Mesodermal cell (in vitro differentiated cells): ENCODE measurements around the gene MTA3.

Source experiments
- H3K27ac ChIP-seq: 2 replicates; pipeline ENCODE4 v1.7.0; 2013; ENCODE audit warnings: mild to moderate bottlenecking, low read depth, low read length, moderate library complexity; ENCODE audit not compliant: severe bottlenecking
- H3K36me3 ChIP-seq: 2 replicates; pipeline ENCODE4 v1.7.1; 2013; ENCODE audit warnings: mild to moderate bottlenecking, low read length, moderate library complexity; ENCODE audit not compliant: control insufficient read depth, insufficient read depth
- H3K4me1 ChIP-seq: one replicate; pipeline ENCODE4 v1.7.1; 2013; ENCODE audit warnings: mild to moderate bottlenecking, low read length; ENCODE audit not compliant: insufficient read depth, control insufficient read depth, poor library complexity, severe bottlenecking
- H3K4me3 ChIP-seq: 2 replicates; pipeline ENCODE4 v1.7.0; 2013; ENCODE audit warnings: low read length, control low read depth, mild to moderate bottlenecking; ENCODE audit not compliant: insufficient read depth, poor library complexity, severe bottlenecking; ENCODE audit errors: extremely low read depth
- H3K9me3 ChIP-seq: 2 replicates; pipeline ENCODE4 v1.7.1; 2013; ENCODE audit warnings: mild to moderate bottlenecking, low read length, moderate library complexity; ENCODE audit not compliant: control insufficient read depth
- WGBS, 2 experiments: methylation state at CpG; one replicate each; pipeline ENCODE4 v1.1.5; 2013; ENCODE audit warnings: missing lambda C conversion rate in 2 of 2; ENCODE audit not compliant: insufficient coverage in 2 of 2; 5-methylcytosine and 5-hydroxymethylcytosine counted together

Gene MTA3

GRCh38 chr2:42566837-42567321 lies 1.6 kb upstream of the MTA3 start:
- H3K36me3 ChIP-seq, result peaks cover 15% of the 10 kb centered on the region
- H3K4me3 ChIP-seq, result no peak overlapping the region
- no peak overlapping the region for H3K27ac ChIP-seq
- no CpG with 5 or more reads among the region's 3 CpGs for WGBS, 2 experiments
- peaks cover 9% of the 10 kb centered on the region for H3K4me1 ChIP-seq
- H3K9me3 ChIP-seq, result no peaks in the 10 kb centered on the region

DNA sequence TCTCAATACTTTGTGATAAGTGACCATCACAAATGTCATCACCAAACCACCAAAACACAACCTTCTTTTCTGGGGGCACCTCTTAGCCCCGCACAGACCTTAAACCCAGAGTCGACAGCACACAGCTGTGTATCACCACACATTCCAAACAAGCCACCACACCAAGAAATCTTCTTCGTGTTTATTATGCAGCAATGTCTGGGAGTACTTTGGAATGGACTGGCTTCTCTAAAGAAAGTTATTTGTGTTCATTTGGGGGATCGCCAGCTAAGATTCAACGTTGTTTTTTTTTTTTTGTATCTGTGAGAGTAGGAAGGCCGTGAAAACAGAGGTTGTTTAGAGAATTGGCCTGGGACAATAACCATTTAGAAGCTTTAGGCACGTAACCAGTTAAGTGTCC lies 1.1 kb upstream of the MTA3 start:
- Histone ChIP-seq H3K9me3 (no peaks in the 10 kb centered on the region), H3K4me1 (peaks cover 9% of the 10 kb centered on the region), H3K27ac (peak overlapping the region; percentile 2), H3K36me3 (peaks cover 20% of the 10 kb centered on the region), H3K4me3 (no peak overlapping the region)
- WGBS, 2 experiments, result 48 to 92% methylated on average over 2 to 3 of the region's 7 CpGs

- Histone ChIP-seq H3K36me3 (peaks cover 25% of the 10 kb centered on the region), H3K9me3 (no peaks in the 10 kb centered on the region), H3K4me1 (peaks cover 9% of the 10 kb centered on the region), H3K4me3 (peak overlapping the region; percentile 5), H3K27ac (peak overlapping the region; percentile 2)
- 13 to 20% methylated on average over 4 to 10 of the region's 12 CpGs for WGBS, 2 experiments
Observed at GRCh38 chr2:42567806-42568400, 529 bp upstream of the MTA3 start.

- no peaks in the 10 kb centered on the region for H3K9me3 ChIP-seq
- WGBS, 2 experiments, result 0 to 2% methylated on average over 5 to 7 of the region's 20 CpGs
Observed at GRCh38 chr2:42569116-42569711, 782 bp downstream of the MTA3 start.

DNA sequence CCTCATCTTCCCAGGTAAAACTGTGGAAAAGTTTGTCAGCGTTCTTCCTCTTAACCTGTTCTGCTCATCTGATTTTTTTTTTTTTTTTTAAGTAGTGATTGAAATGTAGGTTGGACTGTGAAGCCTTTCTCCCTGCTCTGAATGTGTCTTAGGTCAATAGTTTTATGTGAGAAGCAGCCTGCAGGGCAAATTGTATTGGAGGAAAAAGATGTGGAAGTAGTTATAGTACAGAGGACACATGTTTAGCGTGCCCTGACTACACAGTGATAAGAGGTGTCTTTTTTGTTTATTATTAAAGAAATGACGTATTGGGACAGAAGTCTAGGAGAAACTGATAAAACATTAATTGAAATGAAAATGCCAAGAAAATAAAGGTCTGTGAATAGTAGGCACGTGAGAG lies 1.5 kb downstream of the MTA3 start:
- peaks cover 43% of the 10 kb centered on the region for H3K36me3 ChIP-seq
- 57 to 64% methylated on average over 3 of the region's 4 CpGs for WGBS, 2 experiments
- H3K4me3 ChIP-seq, result peak overlapping the region; percentile 77
- H3K4me1 ChIP-seq, result peaks cover 9% of the 10 kb centered on the region
- no peak overlapping the region for H3K27ac ChIP-seq
- H3K9me3 ChIP-seq, result no peaks in the 10 kb centered on the region

More at GRCh38 chr2:42569116-42569711, 782 bp downstream of the MTA3 start:
- peaks cover 9% of the 10 kb centered on the region for H3K4me1 ChIP-seq
- H3K4me3 ChIP-seq, result peak overlapping the region; percentile 77
- peak overlapping the region; percentile 53 for H3K27ac ChIP-seq
- H3K36me3 ChIP-seq, result peaks cover 36% of the 10 kb centered on the region

DNA sequence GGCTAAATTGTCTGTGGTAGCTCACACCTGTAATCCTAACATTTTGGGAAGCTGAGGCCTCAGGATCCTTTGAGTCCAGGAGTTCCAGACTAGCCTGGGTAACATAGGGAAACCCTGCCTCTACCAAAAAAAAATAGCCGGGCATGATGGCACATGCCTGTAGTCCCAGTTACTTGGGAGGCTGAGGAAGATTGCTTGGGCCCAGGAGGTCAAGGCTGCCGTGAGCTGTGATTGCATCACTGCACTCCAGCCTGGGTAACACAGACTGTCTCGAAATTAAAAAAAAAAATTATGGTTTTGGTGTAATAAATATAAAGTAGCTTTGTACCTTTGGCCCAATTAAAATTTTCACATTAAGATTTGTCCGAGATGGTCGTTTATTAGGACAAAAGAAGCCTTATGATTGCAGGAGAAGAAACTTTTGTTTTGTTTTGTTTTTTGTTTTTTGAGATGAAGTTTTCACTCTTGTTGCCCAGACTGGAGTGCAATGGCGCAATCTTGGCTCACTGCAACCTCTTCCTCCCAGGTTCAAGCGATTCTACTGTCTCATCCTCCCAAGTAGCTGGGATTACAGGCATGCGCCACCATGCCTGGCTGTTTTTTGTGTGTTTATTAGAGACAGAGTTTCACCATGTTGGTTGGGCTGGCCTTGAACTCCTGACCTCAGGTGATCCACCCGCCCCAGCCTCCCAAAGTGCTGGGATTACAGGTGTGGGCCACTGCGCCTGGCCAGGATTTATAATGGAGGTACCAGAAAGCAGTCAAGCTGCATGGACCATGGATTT lies 4.1 kb downstream of the MTA3 start:
- Histone ChIP-seq H3K4me3 (no peak overlapping the region), H3K9me3 (no peaks in the 10 kb centered on the region), H3K4me1 (peaks cover 7% of the 10 kb centered on the region), H3K36me3 (peaks cover 68% of the 10 kb centered on the region), H3K27ac (no peak overlapping the region)
- 87 to 92% methylated on average over 6 of the region's 10 CpGs for WGBS, 2 experiments

GRCh38 chr2:42573256-42573655 lies 4.8 kb downstream of the MTA3 start:
- Histone ChIP-seq H3K4me1 (no peaks in the 10 kb centered on the region), H3K4me3 (no peak overlapping the region), H3K36me3 (peaks cover 74% of the 10 kb centered on the region), H3K9me3 (no peaks in the 10 kb centered on the region), H3K27ac (no peak overlapping the region)
- 78 to 87% methylated on average over 1 of the region's 2 CpGs for WGBS, 2 experiments

- 100% methylated on average over 1 of the region's 3 CpGs; no CpG with 5 or more reads in 1 of the 2 experiments for WGBS, 2 experiments
- no peak overlapping the region for H3K4me3 ChIP-seq
- no peak overlapping the region for H3K27ac ChIP-seq
- peaks cover 90% of the 10 kb centered on the region for H3K36me3 ChIP-seq
- H3K4me1 ChIP-seq, result no peaks in the 10 kb centered on the region
- H3K9me3 ChIP-seq, result no peaks in the 10 kb centered on the region
Observed at GRCh38 chr2:42575458-42576064, 7.1 kb downstream of the MTA3 start.

DNA sequence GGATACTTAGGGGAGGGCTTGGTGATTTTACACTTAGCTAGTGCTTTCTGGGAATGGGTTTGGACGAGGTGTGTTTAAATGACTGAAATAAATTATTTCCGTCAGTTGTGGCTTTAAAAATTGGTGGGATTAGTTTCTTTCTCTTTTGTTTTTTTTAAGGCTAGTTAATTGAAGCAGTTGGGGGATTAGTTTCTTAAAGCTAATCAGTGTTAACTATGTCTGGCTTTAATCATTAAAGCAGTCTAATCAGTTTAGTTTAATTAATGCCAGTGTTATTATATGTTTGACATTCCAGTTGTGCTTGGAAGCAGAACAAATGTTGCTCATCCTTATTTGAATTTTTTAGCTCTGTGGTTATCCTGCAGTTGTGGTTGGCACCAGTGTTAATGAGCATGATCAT lies 10.2 kb downstream of the MTA3 start:
- WGBS, 2 experiments, result 93 to 100% methylated on average over 2 of the region's 2 CpGs
- Histone ChIP-seq H3K9me3 (no peaks in the 10 kb centered on the region), H3K27ac (no peak overlapping the region), H3K4me1 (no peaks in the 10 kb centered on the region), H3K36me3 (peaks cover 87% of the 10 kb centered on the region), H3K4me3 (no peak overlapping the region)

DNA sequence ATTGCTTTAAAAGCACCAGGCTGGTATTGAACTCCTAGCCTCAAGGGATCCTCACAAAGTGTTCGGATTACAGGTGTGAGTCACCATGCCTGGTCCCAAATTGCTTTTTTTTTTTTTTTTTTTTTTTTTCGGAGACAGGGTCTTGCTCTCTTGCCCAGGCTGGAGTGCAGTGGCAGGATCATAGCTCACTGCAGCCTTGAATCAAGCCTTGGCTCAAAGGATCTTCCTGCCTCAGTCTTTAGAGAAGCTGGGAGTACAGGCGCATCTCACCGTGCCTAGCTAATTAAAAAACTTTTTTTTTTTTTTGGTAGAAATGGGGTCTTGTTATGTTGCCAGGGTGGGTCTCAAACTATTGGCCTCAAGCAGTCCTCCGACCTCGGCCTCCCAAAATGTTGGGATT lies 12.8 kb downstream of the MTA3 start:
- no peak overlapping the region for H3K4me3 ChIP-seq
- H3K36me3 ChIP-seq, result peaks cover 75% of the 10 kb centered on the region
- H3K27ac ChIP-seq, result no peak overlapping the region
- H3K9me3 ChIP-seq, result no peaks in the 10 kb centered on the region
- no peaks in the 10 kb centered on the region for H3K4me1 ChIP-seq
- WGBS, 2 experiments, result 90 to 100% methylated on average over 1 of the region's 6 CpGs
